Activated CD4-positive, alpha-beta T cell treated with anti-CD3 and anti-CD28 coated beads, Interleukin-2, amount 10 ng/mL, durations not matched to agents 7 days and 5 days (primary cell): ENCODE data around the gene CAPN3. TPM values are rescaled to one million over a fixed set of nuclear protein-coding genes. Genes with fewer than 3 reads are reported as not detected.

Experiments used
- CTCF ChIA-PET: fragments of 350-600 bp; sonication (Branson Sonifier 250); formaldehyde crosslinking; loops from one replicate; lab custom pipeline; 2021; ENCODE audit warnings: antibody characterized with exemption; lab: Charles Lee
- POLR2A ChIA-PET: fragments of 350-600 bp; sonication (Branson Sonifier 250); formaldehyde crosslinking; loops from one replicate; lab custom pipeline; 2021; ENCODE audit warnings: antibody characterized with exemption; lab: Charles Lee
- DNase-seq: peaks from one replicate; pipeline ENCODE4 v3.0.0-alpha.2; 2020
- H3K27ac Mint-ChIP-seq: one replicate; pipeline ENCODE4 v1.8.0; 2021; ENCODE audit warnings: mild to moderate bottlenecking, moderate library complexity, mixed read lengths
- H3K27me3 Mint-ChIP-seq: one replicate; pipeline ENCODE4 v1.8.0; 2021; ENCODE audit warnings: mixed read lengths
- H3K36me3 Mint-ChIP-seq: one replicate; pipeline ENCODE4 v1.8.0; 2021; ENCODE audit warnings: low read depth, mixed read lengths
- H3K4me1 Mint-ChIP-seq: one replicate; pipeline ENCODE4 v1.8.0; 2021; ENCODE audit warnings: mixed read lengths
- H3K4me3 Mint-ChIP-seq: one replicate; pipeline ENCODE4 v1.8.0; 2021; ENCODE audit warnings: mild to moderate bottlenecking, moderate library complexity, mixed read lengths
- H3K9me3 Mint-ChIP-seq: one replicate; pipeline ENCODE4 v1.8.0; 2021; ENCODE audit warnings: mixed read lengths
- total RNA-seq, 2 experiments: library from RNA; stranded (reverse); gene quantifications; one replicate each; pipeline ENCODE4 v1.2.3, GENCODE V29; 2021

Gene CAPN3
- total RNA-seq, 2 experiments from 2014 or later: 5.3 to 5.5 TPM

- DNase-seq: no peak
- H3K27me3 Mint-ChIP-seq: no peaks in the 10 kb centered on the region
- peaks cover 15% of the 10 kb centered on the region for H3K36me3 Mint-ChIP-seq
- no peaks in the 10 kb centered on the region for H3K4me1 Mint-ChIP-seq
- H3K27ac Mint-ChIP-seq: no peak overlapping the region
- ChIA-PET POLR2A (no interaction called here), CTCF (no interaction called here)
- H3K4me3 Mint-ChIP-seq: no peak overlapping the region
- H3K9me3 Mint-ChIP-seq: peaks cover 17% of the 10 kb centered on the region
These were observed 20.8 kb upstream of the CAPN3 start for GRCh38 chr15:42338500-42338899.

DNA sequence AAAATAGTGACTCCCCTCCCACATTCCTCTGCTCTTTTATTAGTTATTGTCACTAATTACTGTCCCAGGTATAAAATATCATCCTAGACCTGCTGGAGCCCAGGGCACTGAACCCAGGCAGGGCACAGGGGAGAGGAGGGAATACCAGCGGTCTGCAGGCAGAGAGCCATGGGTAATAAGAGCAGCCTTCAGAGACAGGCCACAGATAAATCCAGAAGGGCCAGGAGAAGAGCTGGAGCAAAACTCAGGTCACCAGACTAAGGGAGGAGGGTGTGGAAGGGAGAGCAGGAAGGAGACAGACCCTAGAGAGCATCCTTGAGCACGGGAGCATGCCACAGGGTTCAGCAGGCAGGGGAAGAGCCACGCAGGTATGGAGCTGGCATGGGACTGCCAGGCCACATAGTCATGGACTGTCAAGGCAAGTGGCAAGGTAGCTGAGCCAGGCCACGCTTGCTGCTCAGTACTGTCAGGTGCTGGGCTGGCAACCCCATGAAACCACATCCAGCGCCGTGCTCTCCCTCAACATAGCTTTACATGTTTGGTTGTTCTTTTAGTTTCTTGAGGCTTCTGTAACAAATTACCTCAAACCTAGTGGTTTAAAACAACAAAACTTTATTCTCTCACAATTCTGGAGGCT is 15.6 kb upstream of the CAPN3 start:
- Mint-ChIP-seq H3K27ac (peak overlapping the region; percentile 63), H3K27me3 (no peaks in the 10 kb centered on the region), H3K9me3 (no peaks in the 10 kb centered on the region), H3K4me1 (peaks cover 10% of the 10 kb centered on the region), H3K4me3 (no peak overlapping the region), H3K36me3 (peaks cover 20% of the 10 kb centered on the region)
- CTCF ChIA-PET: no interaction called here
- no peak for DNase-seq
- POLR2A ChIA-PET: no interaction called here

GRCh38 chr15:42344763-42345162 is 14.5 kb upstream of the CAPN3 start:
- DNase-seq: no peak
- peaks cover 10% of the 10 kb centered on the region for H3K4me1 Mint-ChIP-seq
- H3K27me3 Mint-ChIP-seq: no peaks in the 10 kb centered on the region
- H3K9me3 Mint-ChIP-seq: no peaks in the 10 kb centered on the region
- no peak overlapping the region for H3K4me3 Mint-ChIP-seq
- H3K36me3 Mint-ChIP-seq: peaks cover 23% of the 10 kb centered on the region
- no peak overlapping the region for H3K27ac Mint-ChIP-seq
- ChIA-PET CTCF (no interaction called here), POLR2A (no interaction called here)

GRCh38 chr15:42345504-42345903 is 13.8 kb upstream of the CAPN3 start:
- Mint-ChIP-seq H3K27ac (no peak overlapping the region), H3K4me3 (no peak overlapping the region), H3K36me3 (peaks cover 24% of the 10 kb centered on the region), H3K4me1 (peaks cover 10% of the 10 kb centered on the region), H3K9me3 (no peaks in the 10 kb centered on the region), H3K27me3 (no peaks in the 10 kb centered on the region)
- no peak for DNase-seq
- CTCF ChIA-PET: no interaction called here
- POLR2A ChIA-PET: no interaction called here

DNA sequence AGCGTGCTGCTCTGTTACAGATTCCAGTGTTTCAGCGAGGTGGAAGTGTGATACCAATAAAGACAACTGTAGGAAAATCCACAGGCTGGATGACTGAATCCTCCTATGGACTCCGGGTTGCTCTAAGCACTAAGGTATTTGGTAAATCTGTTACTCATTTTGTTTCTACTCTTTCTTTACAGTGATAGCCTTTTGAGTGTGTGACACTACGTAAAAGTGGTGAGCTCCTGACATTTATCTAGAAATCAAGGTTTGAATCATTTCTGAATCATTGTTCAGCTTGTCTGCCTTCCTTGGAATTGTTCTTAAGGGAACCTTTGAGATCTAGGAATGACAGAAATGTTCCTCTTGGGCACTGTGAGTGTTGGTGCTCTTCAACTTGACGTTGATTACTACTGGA is 11.2 kb upstream of the CAPN3 start:
- ChIA-PET POLR2A (no interaction called here), CTCF (no interaction called here)
- H3K9me3 Mint-ChIP-seq: no peaks in the 10 kb centered on the region
- H3K4me1 Mint-ChIP-seq: peaks cover 10% of the 10 kb centered on the region
- H3K27me3 Mint-ChIP-seq: no peaks in the 10 kb centered on the region
- no peak overlapping the region for H3K27ac Mint-ChIP-seq
- no peak overlapping the region for H3K4me3 Mint-ChIP-seq
- no peak for DNase-seq
- H3K36me3 Mint-ChIP-seq: peaks cover 33% of the 10 kb centered on the region

GRCh38 chr15:42349186-42349585 is 10.1 kb upstream of the CAPN3 start:
- ChIA-PET CTCF (no interaction called here), POLR2A (no interaction called here)
- no peak for DNase-seq
- H3K36me3 Mint-ChIP-seq: peaks cover 38% of the 10 kb centered on the region
- H3K4me1 Mint-ChIP-seq: peaks cover 10% of the 10 kb centered on the region
- H3K27me3 Mint-ChIP-seq: no peaks in the 10 kb centered on the region
- H3K27ac Mint-ChIP-seq: no peak overlapping the region
- no peaks in the 10 kb centered on the region for H3K9me3 Mint-ChIP-seq
- H3K4me3 Mint-ChIP-seq: no peak overlapping the region

DNA sequence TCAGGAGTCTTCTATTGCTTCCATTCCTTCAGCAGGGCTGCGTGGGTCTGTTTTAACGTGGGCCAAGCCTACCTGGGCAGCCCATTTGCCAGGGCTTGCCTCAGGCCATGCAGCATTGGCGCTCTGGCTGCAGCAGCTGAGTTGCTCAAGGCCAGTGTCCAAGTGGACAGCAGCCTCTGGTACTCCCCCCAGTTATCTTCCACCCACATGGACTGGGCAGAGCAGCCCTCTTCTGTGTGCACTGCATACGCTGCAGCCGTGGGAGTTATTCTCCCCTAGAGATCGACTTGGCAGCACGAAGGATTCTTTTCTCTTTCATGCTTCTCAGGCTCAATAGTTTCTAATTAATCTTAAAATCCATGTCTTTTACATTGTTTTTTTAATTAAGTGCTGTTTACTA is 6.9 kb upstream of the CAPN3 start:
- Mint-ChIP-seq H3K9me3 (no peaks in the 10 kb centered on the region), H3K27ac (no peak overlapping the region), H3K4me3 (no peak overlapping the region), H3K4me1 (no peaks in the 10 kb centered on the region), H3K36me3 (peaks cover 27% of the 10 kb centered on the region), H3K27me3 (no peaks in the 10 kb centered on the region)
- no peak for DNase-seq
- POLR2A ChIA-PET: no interaction called here
- CTCF ChIA-PET: no interaction called here

GRCh38 chr15:42353061-42353460 is 6.2 kb upstream of the CAPN3 start:
- H3K9me3 Mint-ChIP-seq: no peaks in the 10 kb centered on the region
- DNase-seq: no peak
- peaks cover 27% of the 10 kb centered on the region for H3K36me3 Mint-ChIP-seq
- POLR2A ChIA-PET: no interaction called here
- H3K27ac Mint-ChIP-seq: no peak overlapping the region
- H3K27me3 Mint-ChIP-seq: no peaks in the 10 kb centered on the region
- no peak overlapping the region for H3K4me3 Mint-ChIP-seq
- H3K4me1 Mint-ChIP-seq: no peaks in the 10 kb centered on the region
- CTCF ChIA-PET: interaction anchor here (0.9 kb wide), 1 partner anchor 39 kb away, joined by 3 read pairs; no protein-coding TSS in a partner anchor

- H3K4me1 Mint-ChIP-seq: no peaks in the 10 kb centered on the region
- no peaks in the 10 kb centered on the region for H3K27me3 Mint-ChIP-seq
- H3K36me3 Mint-ChIP-seq: peaks cover 20% of the 10 kb centered on the region
- ChIA-PET CTCF (no interaction called here), POLR2A (no interaction called here)
- no peak overlapping the region for H3K4me3 Mint-ChIP-seq
- no peak overlapping the region for H3K27ac Mint-ChIP-seq
- no peak for DNase-seq
- H3K9me3 Mint-ChIP-seq: no peaks in the 10 kb centered on the region
These were observed 4.5 kb upstream of the CAPN3 start for GRCh38 chr15:42354824-42355223.

DNA sequence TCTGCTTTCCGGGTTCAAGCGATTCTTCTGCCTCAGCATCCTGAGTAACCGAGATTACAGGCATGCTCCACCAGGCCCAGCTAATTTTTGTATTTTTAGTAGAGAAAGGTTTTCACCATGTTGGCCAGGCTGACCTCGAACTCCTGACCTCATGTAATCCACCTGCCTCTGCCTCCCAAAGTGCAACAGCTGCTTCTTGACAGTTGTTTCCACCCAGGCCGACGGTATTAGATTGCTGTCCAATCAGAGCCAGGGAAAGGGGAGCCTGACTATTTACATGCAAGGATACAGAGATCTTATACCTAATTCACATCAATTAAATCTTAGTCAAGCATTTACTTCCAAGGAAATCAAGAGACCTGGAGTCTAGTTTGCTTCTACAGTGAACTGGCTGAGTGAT is 4.0 kb upstream of the CAPN3 start:
- ChIA-PET POLR2A (no interaction called here), CTCF (no interaction called here)
- no peaks in the 10 kb centered on the region for H3K9me3 Mint-ChIP-seq
- H3K4me1 Mint-ChIP-seq: no peaks in the 10 kb centered on the region
- no peaks in the 10 kb centered on the region for H3K27me3 Mint-ChIP-seq
- peaks cover 18% of the 10 kb centered on the region for H3K36me3 Mint-ChIP-seq
- H3K4me3 Mint-ChIP-seq: no peak overlapping the region
- no peak overlapping the region for H3K27ac Mint-ChIP-seq
- DNase-seq: no peak

- POLR2A ChIA-PET: no interaction called here
- H3K27me3 Mint-ChIP-seq: no peaks in the 10 kb centered on the region
- H3K4me1 Mint-ChIP-seq: no peaks in the 10 kb centered on the region
- H3K27ac Mint-ChIP-seq: no peak overlapping the region
- no peak for DNase-seq
- H3K9me3 Mint-ChIP-seq: no peaks in the 10 kb centered on the region
- no peak overlapping the region for H3K4me3 Mint-ChIP-seq
- CTCF ChIA-PET: interaction anchor here (0.8 kb wide), 1 partner anchor 12 kb away, joined by 3 read pairs; no protein-coding TSS in a partner anchor
- peaks cover 13% of the 10 kb centered on the region for H3K36me3 Mint-ChIP-seq
These were observed 2.5 kb upstream of the CAPN3 start for GRCh38 chr15:42356851-42357250.

DNA sequence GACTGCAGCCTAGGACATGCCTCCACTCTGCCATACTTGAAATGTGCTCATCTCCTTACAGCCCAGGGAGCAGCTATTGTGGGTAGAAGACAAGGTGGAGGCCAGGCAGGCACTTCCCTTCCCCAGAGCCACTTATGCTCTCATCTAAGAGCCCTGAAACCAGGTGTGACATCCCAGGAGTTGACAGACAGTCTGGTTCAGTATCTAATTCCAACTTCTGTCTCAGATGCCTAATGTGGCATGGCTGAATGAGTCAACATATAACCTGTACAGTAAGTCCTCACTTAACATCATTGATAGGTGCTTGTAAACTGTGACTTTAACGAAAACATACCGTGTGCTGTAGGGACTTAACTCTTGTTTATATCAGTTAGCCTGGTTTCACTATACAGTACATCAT is 1.2 kb upstream of the CAPN3 start:
- Mint-ChIP-seq H3K4me3 (no peak overlapping the region), H3K9me3 (no peaks in the 10 kb centered on the region), H3K27me3 (no peaks in the 10 kb centered on the region), H3K36me3 (peaks cover 7% of the 10 kb centered on the region), H3K4me1 (no peaks in the 10 kb centered on the region), H3K27ac (no peak overlapping the region)
- POLR2A ChIA-PET: interaction anchor here (0.6 kb wide), 1 partner anchor 99 kb away, joined by 5 read pairs; no protein-coding TSS in a partner anchor
- CTCF ChIA-PET: interaction anchor here (1.2 kb wide), 1 partner anchor 10 kb away, joined by 3 read pairs; no protein-coding TSS in a partner anchor
- DNase-seq: no peak

- no peak for DNase-seq
- H3K36me3 Mint-ChIP-seq: no peaks in the 10 kb centered on the region
- H3K4me3 Mint-ChIP-seq: no peak overlapping the region
- CTCF ChIA-PET: no interaction called here
- no peaks in the 10 kb centered on the region for H3K4me1 Mint-ChIP-seq
- H3K27ac Mint-ChIP-seq: no peak overlapping the region
- no peaks in the 10 kb centered on the region for H3K27me3 Mint-ChIP-seq
- POLR2A ChIA-PET: no interaction called here
- H3K9me3 Mint-ChIP-seq: no peaks in the 10 kb centered on the region
These were observed 684 bp downstream of the CAPN3 start for GRCh38 chr15:42359985-42360384.

DNA sequence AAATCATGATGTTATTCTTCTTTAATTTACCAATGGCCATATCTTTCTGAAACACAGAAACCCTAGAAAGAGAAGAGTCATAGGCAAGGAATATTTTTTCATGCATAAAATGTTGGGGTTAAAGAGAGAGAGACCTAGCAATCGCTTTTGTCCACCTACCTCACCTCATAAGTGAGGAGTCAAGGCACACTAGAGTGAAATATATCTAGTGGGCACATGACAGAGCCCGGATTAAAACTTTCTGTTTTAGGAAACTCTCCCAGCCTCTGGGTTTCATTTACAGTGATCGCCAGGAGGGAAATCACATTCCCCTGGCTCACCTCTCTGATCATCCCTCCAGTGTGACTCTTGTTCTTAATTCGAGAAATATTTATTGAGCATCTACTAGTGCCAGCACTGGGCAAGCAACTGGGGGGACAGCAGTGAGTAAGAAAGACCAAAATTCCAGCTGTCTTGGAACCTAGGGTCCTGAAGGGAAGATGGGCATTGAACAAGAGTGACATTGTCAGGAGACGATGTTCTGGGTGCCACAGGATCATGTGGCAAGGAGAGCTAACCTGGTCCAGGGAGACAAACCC is 1.3 kb downstream of the CAPN3 start:
- no peaks in the 10 kb centered on the region for H3K27me3 Mint-ChIP-seq
- H3K27ac Mint-ChIP-seq: no peak overlapping the region
- no peaks in the 10 kb centered on the region for H3K4me1 Mint-ChIP-seq
- no peak overlapping the region for H3K4me3 Mint-ChIP-seq
- no peaks in the 10 kb centered on the region for H3K9me3 Mint-ChIP-seq
- H3K36me3 Mint-ChIP-seq: no peaks in the 10 kb centered on the region
- CTCF ChIA-PET: no interaction called here
- no peak for DNase-seq
- POLR2A ChIA-PET: no interaction called here
